Measurements from ENCODE around the gene GFPT1. TPM values are rescaled to one million over a fixed set of nuclear protein-coding genes. Genes with fewer than 3 reads are reported as not detected.
A peak's percentile ranks its signal among the peaks of the same experiment; 100 is the strongest.

GFPT1 gene
- total RNA-seq, 2 experiments from 2014 or later, result 23.5 to 26.1 TPM

GRCh38 chr2:69315160-69315761 is 71.8 kb downstream of the GFPT1 start:
- Mint-ChIP-seq H3K4me3 (no peak overlapping the region), H3K9me3 (ENCODE audit: insufficient read depth) (peaks cover 3% of the 10 kb centered on the region), H3K4me1 (ENCODE audit: low read depth) (peaks cover 5% of the 10 kb centered on the region), H3K27me3 (ENCODE audit: low read depth) (no peaks in the 10 kb centered on the region), H3K27ac (no peak overlapping the region), H3K36me3 (ENCODE audit: low read depth) (peaks cover 10% of the 10 kb centered on the region)
- no peak for ATAC-seq
- ChIA-PET POLR2A (interaction anchor here (0.6 kb wide), 1 partner anchor 124 kb away, joined by 3 read pairs; no protein-coding TSS in a partner anchor), CTCF (no interaction called here)
- no peak for DNase-seq

- Mint-ChIP-seq H3K27me3 (ENCODE audit: low read depth) (peaks cover 11% of the 10 kb centered on the region), H3K4me3 (no peak overlapping the region), H3K4me1 (ENCODE audit: low read depth) (peaks cover 15% of the 10 kb centered on the region), H3K27ac (no peak overlapping the region), H3K9me3 (ENCODE audit: insufficient read depth) (no peaks in the 10 kb centered on the region), H3K36me3 (ENCODE audit: low read depth) (no peaks in the 10 kb centered on the region)
- ATAC-seq, result no peak
- DNase-seq, result no peak
- ChIA-PET POLR2A (no interaction called here), CTCF (no interaction called here)
These were observed 76.0 kb downstream of the GFPT1 start for GRCh38 chr2:69311024-69311416.

GRCh38 chr2:69310111-69311023 is 76.7 kb downstream of the GFPT1 start:
- DNase-seq (no peak), ATAC-seq (no peak)
- peaks cover 15% of the 10 kb centered on the region for H3K4me1 Mint-ChIP-seq (ENCODE audit: low read depth)
- H3K4me3 Mint-ChIP-seq, result no peak overlapping the region
- no peaks in the 10 kb centered on the region for H3K36me3 Mint-ChIP-seq (ENCODE audit: low read depth)
- H3K27ac Mint-ChIP-seq, result no peak overlapping the region
- no peaks in the 10 kb centered on the region for H3K9me3 Mint-ChIP-seq (ENCODE audit: insufficient read depth)
- peaks cover 16% of the 10 kb centered on the region for H3K27me3 Mint-ChIP-seq (ENCODE audit: low read depth)
- ChIA-PET CTCF (no interaction called here), POLR2A (no interaction called here)

- DNase-seq (no peak), ATAC-seq (no peak)
- peaks cover 20% of the 10 kb centered on the region for H3K27me3 Mint-ChIP-seq (ENCODE audit: low read depth)
- POLR2A ChIA-PET, result no interaction called here
- H3K4me3 Mint-ChIP-seq, result no peak overlapping the region
- CTCF ChIA-PET, result interaction anchor here (1.1 kb wide), 1 partner anchor 295 kb away, joined by 4 read pairs; no protein-coding TSS in a partner anchor
- no peaks in the 10 kb centered on the region for H3K9me3 Mint-ChIP-seq (ENCODE audit: insufficient read depth)
- no peaks in the 10 kb centered on the region for H3K36me3 Mint-ChIP-seq (ENCODE audit: low read depth)
- H3K4me1 Mint-ChIP-seq (ENCODE audit: low read depth), result peaks cover 12% of the 10 kb centered on the region
- no peak overlapping the region for H3K27ac Mint-ChIP-seq
These were observed 77.5 kb downstream of the GFPT1 start for GRCh38 chr2:69309351-69310110.

GRCh38 chr2:69308338-69308737 is 78.7 kb downstream of the GFPT1 start:
- no peak overlapping the region for H3K4me3 Mint-ChIP-seq
- POLR2A ChIA-PET, result no interaction called here

GRCh38 chr2:69307579-69308064 is 79.4 kb downstream of the GFPT1 start:
- no peaks in the 10 kb centered on the region for H3K9me3 Mint-ChIP-seq (ENCODE audit: insufficient read depth)
- ChIA-PET POLR2A (no interaction called here), CTCF (interaction anchor here (0.7 to 2.4 kb wide), 8 partner anchors 10 to 304 kb away, joined by 3 to 20 read pairs (median 4); no protein-coding TSS in a partner anchor)
- H3K4me1 Mint-ChIP-seq (ENCODE audit: low read depth), result peaks cover 12% of the 10 kb centered on the region
- ATAC-seq (no peak), DNase-seq (no peak)
- no peaks in the 10 kb centered on the region for H3K36me3 Mint-ChIP-seq (ENCODE audit: low read depth)
- peaks cover 31% of the 10 kb centered on the region for H3K27me3 Mint-ChIP-seq (ENCODE audit: low read depth)
- H3K27ac Mint-ChIP-seq, result no peak overlapping the region
- H3K4me3 Mint-ChIP-seq, result peak overlapping the region; percentile 60

More at GRCh38 chr2:69308338-69308737, 78.7 kb downstream of the GFPT1 start:
- DNase-seq (no peak), ATAC-seq (no peak)
- CTCF ChIA-PET, result interaction anchor here (0.7 to 1.1 kb wide), 2 partner anchors 284 to 294 kb away, joined by 4 to 5 read pairs; no protein-coding TSS in a partner anchor
- Mint-ChIP-seq H3K27me3 (ENCODE audit: low read depth) (peaks cover 28% of the 10 kb centered on the region), H3K4me1 (ENCODE audit: low read depth) (peaks cover 12% of the 10 kb centered on the region), H3K27ac (no peak overlapping the region), H3K9me3 (ENCODE audit: insufficient read depth) (no peaks in the 10 kb centered on the region), H3K36me3 (ENCODE audit: low read depth) (no peaks in the 10 kb centered on the region)

GRCh38 chr2:69306822-69307578 is 80.0 kb downstream of the GFPT1 start:
- Mint-ChIP-seq H3K4me1 (ENCODE audit: low read depth) (peaks cover 12% of the 10 kb centered on the region), H3K27ac (no peak overlapping the region), H3K27me3 (ENCODE audit: low read depth) (peaks cover 35% of the 10 kb centered on the region), H3K4me3 (peak overlapping the region; percentile 60), H3K9me3 (ENCODE audit: insufficient read depth) (no peaks in the 10 kb centered on the region), H3K36me3 (ENCODE audit: low read depth) (no peaks in the 10 kb centered on the region)
- CTCF ChIA-PET, result interaction anchor here (0.7 to 2.4 kb wide), 23 partner anchors 11 to 783 kb away, joined by 3 to 20 read pairs (median 3); no protein-coding TSS in a partner anchor
- DNase-seq (peak; percentile 84), ATAC-seq (peak; percentile 92)
- POLR2A ChIA-PET, result no interaction called here

- H3K4me1 Mint-ChIP-seq (ENCODE audit: low read depth), result peaks cover 12% of the 10 kb centered on the region
- POLR2A ChIA-PET, result no interaction called here
- peaks cover 40% of the 10 kb centered on the region for H3K27me3 Mint-ChIP-seq (ENCODE audit: low read depth)
- no peaks in the 10 kb centered on the region for H3K9me3 Mint-ChIP-seq (ENCODE audit: insufficient read depth)
- CTCF ChIA-PET, result interaction anchor here (0.8 to 2.4 kb wide), 24 partner anchors 10 to 782 kb away, joined by 3 to 20 read pairs (median 3); partner anchors contain the start of gene ANTXR1
- no peaks in the 10 kb centered on the region for H3K36me3 Mint-ChIP-seq (ENCODE audit: low read depth)
- DNase-seq (no peak), ATAC-seq (no peak)
- H3K4me3 Mint-ChIP-seq, result peak overlapping the region; percentile 52
- H3K27ac Mint-ChIP-seq, result no peak overlapping the region
These were observed 80.6 kb downstream of the GFPT1 start for GRCh38 chr2:69306393-69306821.

GRCh38 chr2:69305712-69306392 is 81.2 kb downstream of the GFPT1 start:
- ATAC-seq (no peak), DNase-seq (no peak)
- H3K27me3 Mint-ChIP-seq (ENCODE audit: low read depth), result peaks cover 42% of the 10 kb centered on the region
- peaks cover 12% of the 10 kb centered on the region for H3K4me1 Mint-ChIP-seq (ENCODE audit: low read depth)
- H3K27ac Mint-ChIP-seq, result no peak overlapping the region
- CTCF ChIA-PET, result interaction anchor here (0.8 to 2.4 kb wide), 23 partner anchors 10 to 782 kb away, joined by 3 to 20 read pairs (median 3); partner anchors contain the start of gene ANTXR1
- no peaks in the 10 kb centered on the region for H3K36me3 Mint-ChIP-seq (ENCODE audit: low read depth)
- no peaks in the 10 kb centered on the region for H3K9me3 Mint-ChIP-seq (ENCODE audit: insufficient read depth)
- POLR2A ChIA-PET, result no interaction called here
- peak overlapping the region; percentile 52 for H3K4me3 Mint-ChIP-seq

GRCh38 chr2:69305166-69305565 is 81.9 kb downstream of the GFPT1 start:
- CTCF ChIA-PET, result interaction anchor here (1.0 to 2.4 kb wide), 6 partner anchors 13 to 380 kb away, joined by 3 to 20 read pairs (median 6); partner anchors contain the start of gene ANTXR1
- POLR2A ChIA-PET, result interaction anchor here (0.9 kb wide), 1 partner anchor 11 kb away, joined by 3 read pairs; no protein-coding TSS in a partner anchor
- Mint-ChIP-seq H3K9me3 (ENCODE audit: insufficient read depth) (no peaks in the 10 kb centered on the region), H3K36me3 (ENCODE audit: low read depth) (no peaks in the 10 kb centered on the region), H3K4me3 (no peak overlapping the region), H3K27ac (no peak overlapping the region), H3K4me1 (ENCODE audit: low read depth) (peaks cover 12% of the 10 kb centered on the region), H3K27me3 (ENCODE audit: low read depth) (peaks cover 44% of the 10 kb centered on the region)
- ATAC-seq (no peak), DNase-seq (no peak)

All from activated CD8-positive, alpha-beta T cell treated with anti-CD3 and anti-CD28 coated beads, Interleukin-2, amount 10 ng/mL, durations not matched to agents 7 days and 5 days (primary cell).